HPDE6-E6E7 (cell line): ENCODE measurements around the gene NTM.

Experiments
- DNase-seq: peaks from one replicate; pipeline ENCODE4 v3.0.0; 2011; ENCODE audit warnings: missing footprints; ENCODE audit errors: extremely low spot score

NTM gene

GRCh38 chr11:131724436-131724975 lies 354.1 kb downstream of the NTM start:
- no peak for DNase-seq

- DNase-seq, result no peak
Measured at GRCh38 chr11:131734871-131735270, 364.5 kb downstream of the NTM start.

- no peak for DNase-seq
Measured at GRCh38 chr11:131737357-131737756, 366.9 kb downstream of the NTM start.

- no peak for DNase-seq
Measured at GRCh38 chr11:131739243-131739882, 368.9 kb downstream of the NTM start.

GRCh38 chr11:131744847-131745246 lies 374.4 kb downstream of the NTM start:
- DNase-seq, result no peak

GRCh38 chr11:131745405-131745804 lies 375.0 kb downstream of the NTM start:
- no peak for DNase-seq

- DNase-seq, result no peak
Measured at GRCh38 chr11:131746201-131746600, 375.8 kb downstream of the NTM start.

- peak; percentile 50 for DNase-seq
Measured at GRCh38 chr11:131748151-131749050, 378.0 kb downstream of the NTM start.

- no peak for DNase-seq
Measured at GRCh38 chr11:131749101-131749500, 378.7 kb downstream of the NTM start.

- no peak for DNase-seq
Measured at GRCh38 chr11:131750152-131750551, 379.7 kb downstream of the NTM start.

- DNase-seq, result no peak
Measured at GRCh38 chr11:131750692-131751091, 380.3 kb downstream of the NTM start.

- DNase-seq, result no peak
Measured at GRCh38 chr11:131754671-131755070, 384.3 kb downstream of the NTM start.

GRCh38 chr11:131756479-131757110 lies 386.2 kb downstream of the NTM start:
- DNase-seq, result no peak

- no peak for DNase-seq
Measured at GRCh38 chr11:131758726-131759125, 388.3 kb downstream of the NTM start.

- no peak for DNase-seq
Measured at GRCh38 chr11:131759140-131759539, 388.7 kb downstream of the NTM start.

GRCh38 chr11:131760091-131761061 lies 390.0 kb downstream of the NTM start:
- DNase-seq, result no peak

GRCh38 chr11:131762346-131763110 lies 392.1 kb downstream of the NTM start:
- no peak for DNase-seq

- no peak for DNase-seq
Measured at GRCh38 chr11:131763193-131763890, 392.9 kb downstream of the NTM start.

GRCh38 chr11:131764126-131764525 lies 393.7 kb downstream of the NTM start:
- DNase-seq, result no peak

- DNase-seq, result no peak
Measured at GRCh38 chr11:131764649-131765048, 394.2 kb downstream of the NTM start.
